Measurements from ENCODE around the gene DOCK1. TPM values are rescaled to one million over a fixed set of nuclear protein-coding genes. Genes with fewer than 3 reads are reported as not detected.

The DOCK1 gene
- total RNA-seq, 1 experiment from 2014 or later = 22.7 TPM

- no peak for DNase-seq (ENCODE audit: low read depth, low spot score)
Measured at GRCh38 chr10:127193125-127193524, 287.9 kb downstream of the DOCK1 start.

GRCh38 chr10:127194111-127194510, 288.9 kb downstream of the DOCK1 start:
- in situ Hi-C loops (cut with HindIII; ENCODE audit: low pct_unique_long_range_greater_than_20kb, low sequenced_read_pairs) = no loop called here
- no peak for DNase-seq (ENCODE audit: low read depth, low spot score)

More at GRCh38 chr10:127193125-127193524, 287.9 kb downstream of the DOCK1 start:
- in situ Hi-C loops (cut with HindIII; ENCODE audit: low pct_unique_long_range_greater_than_20kb, low sequenced_read_pairs) = no loop called here

GRCh38 chr10:127194599-127194998, 289.4 kb downstream of the DOCK1 start:
- in situ Hi-C loops (cut with HindIII; ENCODE audit: low pct_unique_long_range_greater_than_20kb, low sequenced_read_pairs) = no loop called here
- DNase-seq (ENCODE audit: low read depth, low spot score) = no peak

- in situ Hi-C loops (cut with HindIII; ENCODE audit: low pct_unique_long_range_greater_than_20kb, low sequenced_read_pairs) = no loop called here
- DNase-seq (ENCODE audit: low read depth, low spot score) = no peak
Measured at GRCh38 chr10:127195041-127195506, 289.8 kb downstream of the DOCK1 start.

- no peak for DNase-seq (ENCODE audit: low read depth, low spot score)
- in situ Hi-C loops (cut with HindIII; ENCODE audit: low pct_unique_long_range_greater_than_20kb, low sequenced_read_pairs) = no loop called here
Measured at GRCh38 chr10:127195571-127196281, 290.5 kb downstream of the DOCK1 start.

GRCh38 chr10:127196282-127197153, 291.3 kb downstream of the DOCK1 start, which contains the start of gene INSYN2A:
INSYN2A (minus strand) TSS chr10:127196591; CDS start chr10:127176395, 20,196 bp downstream.
- in situ Hi-C loops (cut with HindIII; ENCODE audit: low pct_unique_long_range_greater_than_20kb, low sequenced_read_pairs) = no loop called here

DNA sequence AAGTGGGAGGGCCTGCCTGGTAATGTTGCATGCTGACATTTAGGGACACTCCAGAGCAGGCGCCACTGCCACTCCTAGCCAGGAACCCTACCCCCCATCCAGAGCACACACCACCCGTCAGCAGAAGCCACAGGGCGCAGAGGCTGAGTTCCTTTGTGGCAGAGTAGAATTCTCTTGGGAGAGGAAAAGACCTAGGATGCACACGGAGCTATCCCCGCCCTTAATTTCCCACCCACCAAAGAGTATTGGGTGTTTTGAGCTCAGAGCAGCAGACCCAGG, 291.9 kb downstream of the DOCK1 start:
- in situ Hi-C loops (cut with HindIII; ENCODE audit: low pct_unique_long_range_greater_than_20kb, low sequenced_read_pairs) = no loop called here
- DNase-seq (ENCODE audit: low read depth, low spot score) = no peak

More at GRCh38 chr10:127196282-127197153, 291.3 kb downstream of the DOCK1 start, which contains the start of gene INSYN2A:
- DNase-seq (ENCODE audit: low read depth, low spot score) = no peak

DNA sequence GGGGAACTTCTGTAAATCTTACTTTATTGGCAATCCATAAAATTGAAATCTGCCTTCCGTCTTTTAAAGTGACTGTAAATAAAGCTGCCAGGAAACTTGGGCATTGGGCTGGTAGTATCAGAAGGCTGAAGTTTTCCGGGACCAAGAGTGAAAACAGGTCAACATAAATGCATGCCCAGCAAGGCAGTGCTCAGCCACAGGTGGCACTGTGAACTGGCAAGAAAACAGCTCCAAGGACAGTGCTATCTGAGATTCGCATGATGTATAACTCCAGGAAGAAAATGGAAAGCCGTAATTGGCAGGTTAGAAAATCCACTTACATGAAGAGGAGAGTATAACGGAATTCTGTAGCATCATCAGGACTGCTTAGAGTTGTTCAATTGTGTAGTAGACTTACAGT, 293.1 kb downstream of the DOCK1 start:
- in situ Hi-C loops (cut with HindIII; ENCODE audit: low pct_unique_long_range_greater_than_20kb, low sequenced_read_pairs) = no loop called here
- no peak for DNase-seq (ENCODE audit: low read depth, low spot score)

GRCh38 chr10:127198721-127199120, 293.5 kb downstream of the DOCK1 start:
- no peak for DNase-seq (ENCODE audit: low read depth, low spot score)
- in situ Hi-C loops (cut with HindIII; ENCODE audit: low pct_unique_long_range_greater_than_20kb, low sequenced_read_pairs) = no loop called here

- DNase-seq (ENCODE audit: low read depth, low spot score) = no peak
- in situ Hi-C loops (cut with HindIII; ENCODE audit: low pct_unique_long_range_greater_than_20kb, low sequenced_read_pairs) = no loop called here
Measured at GRCh38 chr10:127200646-127201045, 295.4 kb downstream of the DOCK1 start.

- DNase-seq (ENCODE audit: low read depth, low spot score) = no peak
- in situ Hi-C loops (cut with HindIII; ENCODE audit: low pct_unique_long_range_greater_than_20kb, low sequenced_read_pairs) = no loop called here
Measured at GRCh38 chr10:127203067-127203466, 297.8 kb downstream of the DOCK1 start.

DNA sequence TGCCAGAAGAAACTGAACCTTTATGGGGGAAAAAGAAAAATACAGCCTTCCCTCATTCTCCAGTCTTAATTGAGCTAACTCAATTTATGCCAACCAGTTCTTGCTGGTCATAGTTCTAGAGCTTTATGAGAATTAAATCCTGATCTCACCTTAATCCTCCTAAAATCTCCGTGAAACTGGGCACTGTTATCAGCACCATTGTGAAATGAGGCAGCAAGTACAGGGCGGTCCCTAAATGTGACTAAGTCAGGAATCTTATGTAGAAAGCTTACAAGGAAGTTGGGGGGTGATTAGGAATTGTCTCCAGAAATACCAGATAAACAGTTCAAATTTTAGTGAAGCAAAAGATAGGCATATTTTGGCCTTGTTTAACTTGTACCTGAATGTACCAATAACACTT, 301.9 kb downstream of the DOCK1 start:
- in situ Hi-C loops (cut with HindIII; ENCODE audit: low pct_unique_long_range_greater_than_20kb, low sequenced_read_pairs) = no loop called here
- no peak for DNase-seq (ENCODE audit: low read depth, low spot score)

DNA sequence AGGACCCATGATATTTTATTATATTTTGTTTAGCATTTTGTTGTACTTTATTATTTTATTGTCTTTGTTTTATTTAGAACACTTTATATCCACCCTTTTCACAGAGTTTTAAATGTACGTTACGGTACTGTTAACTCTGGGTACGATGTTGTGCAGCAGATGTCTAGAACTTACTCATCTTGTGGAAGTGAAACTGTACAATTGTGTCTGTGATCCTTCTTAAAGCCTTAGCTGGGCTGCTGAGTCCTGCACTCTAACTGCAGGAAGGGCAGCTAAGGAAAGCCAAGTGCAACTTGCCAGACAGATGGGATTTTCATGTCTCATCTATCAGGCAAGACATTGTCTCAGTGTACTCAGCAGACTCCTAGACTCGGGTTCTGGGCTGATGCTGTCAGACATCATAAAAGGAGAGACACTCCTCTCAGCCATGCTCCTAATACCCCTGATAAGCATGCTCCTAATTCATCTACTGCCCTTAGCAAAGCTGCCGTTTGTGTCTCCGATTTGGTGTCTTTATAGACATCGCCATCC, 305.8 kb downstream of the DOCK1 start:
- in situ Hi-C loops (cut with HindIII; ENCODE audit: low pct_unique_long_range_greater_than_20kb, low sequenced_read_pairs) = no loop called here
- no peak for DNase-seq (ENCODE audit: low read depth, low spot score)

DNA sequence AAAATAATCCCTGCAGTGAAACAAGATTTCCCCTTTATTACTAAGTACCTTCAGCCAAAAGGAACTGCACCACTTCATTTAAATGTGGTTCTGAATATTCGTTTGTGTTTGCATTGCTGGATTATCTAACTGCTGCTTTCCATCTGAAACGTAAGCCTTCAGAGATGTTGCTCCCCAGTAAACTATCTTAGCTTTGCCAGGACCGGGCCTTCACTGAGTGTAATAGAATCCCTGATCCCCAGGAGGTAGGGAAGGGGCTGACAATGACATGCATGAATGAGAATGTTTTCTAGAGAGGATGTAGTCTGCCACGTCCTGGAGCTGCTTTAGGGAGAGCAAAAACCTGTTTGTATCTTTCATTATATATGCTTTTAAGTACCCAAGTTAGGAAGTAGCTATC, 310.6 kb downstream of the DOCK1 start:
- no peak for DNase-seq (ENCODE audit: low read depth, low spot score)
- in situ Hi-C loops (cut with HindIII; ENCODE audit: low pct_unique_long_range_greater_than_20kb, low sequenced_read_pairs) = no loop called here

DNA sequence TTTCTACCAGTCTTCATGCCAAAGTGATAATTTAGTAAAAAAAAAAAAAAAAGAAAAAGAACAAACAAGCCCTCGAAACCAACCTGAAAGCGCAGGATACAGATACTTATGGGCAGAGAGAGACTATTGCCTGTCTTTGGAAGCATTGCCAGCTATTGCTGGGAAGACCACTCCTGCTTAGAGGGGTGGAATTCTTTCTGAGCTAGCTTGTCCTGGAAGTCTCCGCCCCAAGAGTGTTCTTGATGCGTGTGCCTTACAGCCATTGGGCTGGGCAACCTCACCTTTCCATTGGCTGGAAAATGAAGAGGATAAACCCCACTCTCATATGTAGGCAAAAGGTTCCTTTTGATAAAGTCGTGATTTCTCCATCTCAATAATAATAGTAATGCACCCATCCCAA, 311.0 kb downstream of the DOCK1 start:
- no peak for DNase-seq (ENCODE audit: low read depth, low spot score)
- in situ Hi-C loops (cut with HindIII; ENCODE audit: low pct_unique_long_range_greater_than_20kb, low sequenced_read_pairs) = no loop called here

DNA sequence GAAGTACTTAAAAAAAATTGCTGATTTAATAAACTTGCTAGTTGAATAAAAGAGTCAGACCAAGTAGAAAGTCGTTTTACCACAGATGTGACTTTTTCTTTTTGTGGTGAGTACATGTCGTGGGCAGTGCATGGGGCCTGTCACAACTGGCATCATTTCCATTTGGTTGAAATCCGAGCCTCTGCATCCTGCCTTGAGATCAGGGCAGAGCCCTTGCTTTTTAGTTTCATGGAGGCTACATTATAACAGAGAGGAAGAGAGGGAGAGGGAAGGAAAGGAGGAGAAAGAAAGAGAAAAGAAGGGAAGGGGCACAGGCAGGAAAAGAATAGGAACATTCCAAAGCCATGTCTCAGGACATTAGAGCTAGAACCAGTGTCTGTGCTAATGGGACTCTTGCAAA, 311.6 kb downstream of the DOCK1 start:
- in situ Hi-C loops (cut with HindIII; ENCODE audit: low pct_unique_long_range_greater_than_20kb, low sequenced_read_pairs) = no loop called here
- no peak for DNase-seq (ENCODE audit: low read depth, low spot score)

DNA sequence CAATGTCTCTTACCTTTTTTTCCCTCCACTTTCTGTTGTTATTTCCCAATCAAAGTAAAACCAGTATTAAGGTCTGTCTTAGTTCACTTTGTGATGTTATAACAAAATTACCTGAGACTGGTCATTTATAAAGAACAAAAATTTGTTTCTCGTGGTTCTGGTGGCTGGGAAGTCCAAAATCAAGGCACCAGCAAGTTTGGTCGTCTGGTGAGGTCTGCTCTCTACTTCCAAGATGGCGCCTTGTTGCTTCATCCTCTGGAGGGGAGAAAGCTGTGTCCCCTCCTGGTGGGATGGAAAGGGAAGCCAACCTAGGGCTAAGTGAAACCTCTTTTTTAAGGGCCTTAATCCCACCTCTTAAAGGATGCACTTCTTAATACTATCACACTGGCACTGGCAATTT, 313.4 kb downstream of the DOCK1 start:
- in situ Hi-C loops (cut with HindIII; ENCODE audit: low pct_unique_long_range_greater_than_20kb, low sequenced_read_pairs) = no loop called here
- no peak for DNase-seq (ENCODE audit: low read depth, low spot score)

- no peak for DNase-seq (ENCODE audit: low read depth, low spot score)
- in situ Hi-C loops (cut with HindIII; ENCODE audit: low pct_unique_long_range_greater_than_20kb, low sequenced_read_pairs) = no loop called here
Measured at GRCh38 chr10:127221281-127221680, 316.1 kb downstream of the DOCK1 start.

GRCh38 chr10:127227027-127227426, 321.8 kb downstream of the DOCK1 start:
- in situ Hi-C loops (cut with HindIII; ENCODE audit: low pct_unique_long_range_greater_than_20kb, low sequenced_read_pairs) = no loop called here
- DNase-seq (ENCODE audit: low read depth, low spot score) = no peak
